HEK293 (cell line): Measurements from ENCODE around the gene FAM216A.

Source experiments
- AEBP2 ChIP-seq: fragments of 450-650 bp; formaldehyde crosslinking; IDR thresholded peaks from 2 replicates; pipeline ENCODE4 v1.5.1; 2016; ENCODE audit warnings: missing biosample characterization, missing genetic modification characterization, borderline replicate concordance
- INSM2 ChIP-seq: fragments of 450-650 bp; formaldehyde crosslinking; IDR thresholded peaks from 2 replicates; pipeline ENCODE4 v1.5.1; 2016; ENCODE audit warnings: missing biosample characterization, missing genetic modification characterization
- KLF7 ChIP-seq: fragments of 450-650 bp; formaldehyde crosslinking; IDR thresholded peaks from 2 replicates; pipeline ENCODE4 v1.5.1; 2016; ENCODE audit warnings: missing biosample characterization, missing genetic modification characterization, borderline replicate concordance
- MZF1 ChIP-seq: fragments of 450-650 bp; formaldehyde crosslinking; IDR thresholded peaks from 2 replicates; pipeline ENCODE4 v1.5.1; 2017; ENCODE audit warnings: missing biosample characterization, missing genetic modification characterization, borderline replicate concordance
- OVOL3 ChIP-seq: fragments of 450-650 bp; formaldehyde crosslinking; IDR thresholded peaks from 2 replicates; pipeline ENCODE4 v1.5.1; 2016; ENCODE audit warnings: missing biosample characterization, missing genetic modification characterization
- PBX3 ChIP-seq: sonication (generic); formaldehyde crosslinking; IDR thresholded peaks from 2 replicates; pipeline ENCODE4 v1.8.1; 2022; ENCODE audit warnings: mild to moderate bottlenecking, moderate library complexity, missing genetic modification reagents
- PRDM10 ChIP-seq: fragments of 450-650 bp; formaldehyde crosslinking; IDR thresholded peaks from 2 replicates; pipeline ENCODE4 v1.5.1; 2016; ENCODE audit warnings: missing biosample characterization, missing genetic modification characterization
- SP7 ChIP-seq: fragments of 450-650 bp; formaldehyde crosslinking; IDR thresholded peaks from 2 replicates; pipeline ENCODE4 v1.5.1; 2016; ENCODE audit warnings: missing biosample characterization, missing genetic modification characterization
- TCF7L2 ChIP-seq: IDR thresholded peaks from 2 replicates; pipeline ENCODE4 v1.6.1; 2011; ENCODE audit warnings: low read depth, mild to moderate bottlenecking, inconsistent platforms, low read length, moderate library complexity, borderline replicate concordance
- ZBTB17 ChIP-seq: fragments of 450-650 bp; formaldehyde crosslinking; IDR thresholded peaks from 2 replicates; pipeline ENCODE4 v1.5.1; 2016; ENCODE audit warnings: missing biosample characterization, missing genetic modification characterization
- ZFP69B ChIP-seq: fragments of 450-650 bp; formaldehyde crosslinking; IDR thresholded peaks from 2 replicates; pipeline ENCODE4 v1.5.1; 2016; ENCODE audit warnings: missing biosample characterization, missing genetic modification characterization
- ZNF140 ChIP-seq: fragments of 450-650 bp; formaldehyde crosslinking; IDR thresholded peaks from 2 replicates; pipeline ENCODE4 v1.5.1; 2016; ENCODE audit warnings: missing biosample characterization, missing genetic modification characterization
- ZNF169 ChIP-seq: fragments of 450-650 bp; formaldehyde crosslinking; IDR thresholded peaks from 2 replicates; pipeline ENCODE4 v1.5.1; 2016; ENCODE audit warnings: missing biosample characterization, missing genetic modification characterization
- ZNF19 ChIP-seq: fragments of 450-650 bp; formaldehyde crosslinking; IDR thresholded peaks from 2 replicates; pipeline ENCODE4; 2016; ENCODE audit warnings: missing biosample characterization, missing genetic modification characterization, low read depth
- ZNF2 ChIP-seq: fragments of 450-650 bp; formaldehyde crosslinking; IDR thresholded peaks from 2 replicates; pipeline ENCODE4 v1.5.1; 2016; ENCODE audit warnings: missing biosample characterization, missing genetic modification characterization
- ZNF214 ChIP-seq: fragments of 450-650 bp; formaldehyde crosslinking; IDR thresholded peaks from 2 replicates; pipeline ENCODE4 v1.5.1; 2017; ENCODE audit warnings: missing biosample characterization, mild to moderate bottlenecking, missing genetic modification characterization, borderline replicate concordance
- ZNF221 ChIP-seq: fragments of 450-650 bp; formaldehyde crosslinking; IDR thresholded peaks from 2 replicates; pipeline ENCODE4 v1.5.1; 2017; ENCODE audit warnings: missing biosample characterization, missing genetic modification characterization, borderline replicate concordance
- ZNF24 ChIP-seq: fragments of 450-650 bp; formaldehyde crosslinking; IDR thresholded peaks from 2 replicates; pipeline ENCODE4 v1.5.1; 2016; ENCODE audit warnings: missing biosample characterization, missing genetic modification characterization
- ZNF423 ChIP-seq: fragments of 450-650 bp; formaldehyde crosslinking; IDR thresholded peaks from 2 replicates; pipeline ENCODE4 v1.5.1; 2016; ENCODE audit warnings: missing biosample characterization, missing genetic modification characterization
- ZNF513 ChIP-seq: fragments of 450-650 bp; IDR thresholded peaks from 2 replicates; pipeline ENCODE4 v1.5.1; 2018; ENCODE audit warnings: missing biosample characterization, missing genetic modification characterization
- ZNF561 ChIP-seq: fragments of 450-650 bp; IDR thresholded peaks from 2 replicates; pipeline ENCODE4 v1.5.1; 2018; ENCODE audit warnings: missing biosample characterization, missing genetic modification characterization, borderline replicate concordance
- ZNF585B ChIP-seq: fragments of 450-650 bp; formaldehyde crosslinking; IDR thresholded peaks from 2 replicates; pipeline ENCODE4 v1.5.1; 2016; ENCODE audit warnings: missing biosample characterization, missing genetic modification characterization
- ZNF596 ChIP-seq: fragments of 450-650 bp; IDR thresholded peaks from 2 replicates; pipeline ENCODE4 v1.5.0; 2018; ENCODE audit warnings: missing biosample characterization, mild to moderate bottlenecking, missing genetic modification characterization, moderate library complexity
- ZNF600 ChIP-seq: fragments of 450-650 bp; formaldehyde crosslinking; IDR thresholded peaks from 2 replicates; pipeline ENCODE4 v1.5.1; 2016; ENCODE audit warnings: missing biosample characterization, missing genetic modification characterization
- ZNF621 ChIP-seq: fragments of 450-650 bp; formaldehyde crosslinking; IDR thresholded peaks from 2 replicates; pipeline ENCODE4 v1.5.1; 2017; ENCODE audit warnings: missing biosample characterization, missing genetic modification characterization
- ZNF658 ChIP-seq: fragments of 450-650 bp; formaldehyde crosslinking; IDR thresholded peaks from 2 replicates; pipeline ENCODE4; 2016; ENCODE audit warnings: missing biosample characterization, missing genetic modification characterization
- ZNF677 ChIP-seq: fragments of 450-650 bp; IDR thresholded peaks from 2 replicates; pipeline ENCODE4 v1.5.0; 2018; ENCODE audit warnings: missing biosample characterization, mild to moderate bottlenecking, missing genetic modification characterization, moderate library complexity
- ZNF701 ChIP-seq: fragments of 450-650 bp; formaldehyde crosslinking; IDR thresholded peaks from 2 replicates; pipeline ENCODE4 v1.5.1; 2016; ENCODE audit warnings: missing biosample characterization, missing genetic modification characterization
- ZNF785 ChIP-seq: fragments of 450-650 bp; formaldehyde crosslinking; IDR thresholded peaks from 2 replicates; pipeline ENCODE4 v1.5.1; 2016; ENCODE audit warnings: missing biosample characterization, missing genetic modification characterization
- ZNF791 ChIP-seq: fragments of 450-650 bp; formaldehyde crosslinking; IDR thresholded peaks from 2 replicates; pipeline ENCODE4 v1.5.1; 2016; ENCODE audit warnings: missing biosample characterization, missing genetic modification characterization
- ZSCAN30 ChIP-seq: fragments of 450-650 bp; IDR thresholded peaks from 2 replicates; pipeline ENCODE4 v1.5.1; 2018; ENCODE audit warnings: missing biosample characterization, mild to moderate bottlenecking, missing genetic modification characterization, moderate library complexity

The FAM216A gene

GRCh38 chr12:110501752-110502738 is 33.4 kb downstream of the FAM216A start, which contains the start of the genes RAD9B and VPS29 (continued):
- no peak for TF ChIP-seq ZNF658 (tag by site-specific recombination)
- peak; percentile 91 for TF ChIP-seq ZSCAN30 (tag by site-specific recombination)
- TF ChIP-seq ZNF24 (tag by site-specific recombination), result peak; percentile 92
- peak; percentile 19 for TF ChIP-seq ZNF513 (tag by site-specific recombination)
- no peak for TF ChIP-seq ZNF791
- peak; percentile 69 for TF ChIP-seq KLF7 (tag by site-specific recombination)
- TF ChIP-seq ZNF596, result 0 out of 2 replicates have a peak, but pooled peaks have one; percentile 49
- peak; percentile 19 for TF ChIP-seq ZNF561 (tag by site-specific recombination)
- TF ChIP-seq ZNF621 (tag by site-specific recombination), result no peak
- TF ChIP-seq ZBTB17 (tag by site-specific recombination), result peak; percentile 99
- no peak for TF ChIP-seq TCF7L2
- no peak for TF ChIP-seq AEBP2 (tag by site-specific recombination)
- no peak for TF ChIP-seq ZNF19
- TF ChIP-seq ZNF600 (tag by site-specific recombination), result peak; percentile 56
- no peak for TF ChIP-seq MZF1 (tag by site-specific recombination)
- TF ChIP-seq PRDM10 (tag by site-specific recombination), result peak; percentile 31; the same call in 1 of the 2 replicates
- TF ChIP-seq SP7 (tag by site-specific recombination), result peak; percentile 82
- TF ChIP-seq ZFP69B (tag by site-specific recombination), result peak; percentile 85
- no peak for TF ChIP-seq ZNF221
- TF ChIP-seq OVOL3, result peak; percentile 60; the same call in 1 of the 2 replicates
- TF ChIP-seq ZNF423 (tag by site-specific recombination), result peak; percentile 99
- no peak for TF ChIP-seq ZNF585B (tag by site-specific recombination)
- TF ChIP-seq ZNF2 (tag by site-specific recombination), result peak; percentile 76; the same call in 1 of the 2 replicates
- no peak for TF ChIP-seq ZNF701 (tag by site-specific recombination)
- TF ChIP-seq ZNF169 (tag by site-specific recombination), result no peak
- no peak for TF ChIP-seq ZNF785 (tag by site-specific recombination)
- TF ChIP-seq INSM2, result peak; percentile 87
- TF ChIP-seq ZNF677 (tag by site-specific recombination), result no peak
- peak; percentile 32; the same call in 1 of the 2 replicates for TF ChIP-seq PBX3
- TF ChIP-seq ZNF214 (tag by site-specific recombination), result no peak
- no peak for TF ChIP-seq ZNF140 (tag by site-specific recombination)
